Stimulated activated CD4-positive, alpha-beta T cell treated with anti-CD3 and anti-CD28 coated beads, TNF-alpha, amount 100 ng/mL, for 4 hours (primary cell): ENCODE measurements around the gene AGA.

Experiments
- DNase-seq, 3 experiments: peaks; one replicate each; pipeline ENCODE4 v3.0.0-alpha.2; 2020; ENCODE audit warnings: low read depth in 3 of 3

Gene AGA

DNA sequence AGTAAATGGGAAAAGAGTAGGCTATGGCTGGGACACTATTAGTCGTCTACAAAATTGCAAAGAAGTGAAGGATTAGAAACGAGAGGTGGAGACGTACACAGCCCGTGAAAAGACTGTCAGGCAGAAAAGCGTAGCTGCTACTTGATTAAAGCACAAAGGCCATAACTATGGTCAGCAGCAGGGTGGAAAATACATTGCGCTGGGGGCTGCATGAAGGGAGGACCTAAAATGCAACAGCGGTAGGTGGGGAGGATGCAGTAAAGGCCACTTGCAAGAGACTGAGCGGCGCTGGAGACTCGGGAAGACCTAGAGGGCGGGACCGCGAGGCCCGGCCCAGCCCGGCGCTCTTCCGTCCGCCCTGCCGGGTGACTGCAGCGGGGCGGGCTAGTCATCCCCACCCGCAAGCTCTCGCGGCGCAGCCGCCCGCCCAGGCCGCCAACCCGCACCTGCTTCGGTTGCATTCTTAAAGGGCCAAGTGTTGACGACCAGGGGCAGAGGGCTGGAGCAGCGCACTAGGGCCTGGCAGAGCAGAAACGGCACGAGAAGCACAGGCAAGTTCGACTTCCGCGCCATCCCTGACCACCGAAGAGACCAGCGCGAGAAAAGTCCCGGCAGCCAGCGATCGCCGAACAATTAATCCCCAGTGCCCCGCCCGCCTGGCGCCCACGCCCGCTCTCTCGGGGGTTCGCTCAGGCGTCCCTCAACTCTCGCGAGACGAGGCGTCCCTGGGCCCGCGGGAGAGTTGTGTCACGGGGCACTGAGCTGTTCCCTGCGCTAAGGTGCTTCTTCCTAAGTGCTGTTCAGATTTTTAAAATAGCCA is at the start of gene AGA:
AGA (minus strand) TSS at position 635 of the 820 bp plus-strand sequence; CDS start at position 573, 62 bp downstream.
- DNase-seq, result peak; percentile 92 to 96 (median 95)

DNA sequence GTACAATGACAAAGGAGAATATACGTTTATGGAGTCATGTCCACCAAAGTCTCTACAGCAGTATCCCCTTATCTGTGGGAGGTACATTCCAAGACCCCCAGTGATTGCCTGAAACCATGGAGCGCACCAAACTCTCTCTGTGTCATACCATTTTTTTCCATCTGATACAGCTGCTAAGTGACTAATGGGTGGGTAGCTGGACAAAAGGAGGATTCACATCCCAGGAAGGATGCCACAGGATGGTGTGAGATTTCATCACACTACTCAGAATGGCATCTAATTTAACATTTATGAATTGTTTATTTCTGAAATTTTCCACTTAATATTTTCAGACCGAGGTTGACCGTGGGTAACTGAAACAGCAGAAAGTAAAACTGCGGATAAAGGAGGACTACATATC is 49.8 kb upstream of the AGA start:
- no peak for DNase-seq

- DNase-seq, result no peak
These were observed 48.5 kb upstream of the AGA start for GRCh38 chr4:177490769-177491168.

DNA sequence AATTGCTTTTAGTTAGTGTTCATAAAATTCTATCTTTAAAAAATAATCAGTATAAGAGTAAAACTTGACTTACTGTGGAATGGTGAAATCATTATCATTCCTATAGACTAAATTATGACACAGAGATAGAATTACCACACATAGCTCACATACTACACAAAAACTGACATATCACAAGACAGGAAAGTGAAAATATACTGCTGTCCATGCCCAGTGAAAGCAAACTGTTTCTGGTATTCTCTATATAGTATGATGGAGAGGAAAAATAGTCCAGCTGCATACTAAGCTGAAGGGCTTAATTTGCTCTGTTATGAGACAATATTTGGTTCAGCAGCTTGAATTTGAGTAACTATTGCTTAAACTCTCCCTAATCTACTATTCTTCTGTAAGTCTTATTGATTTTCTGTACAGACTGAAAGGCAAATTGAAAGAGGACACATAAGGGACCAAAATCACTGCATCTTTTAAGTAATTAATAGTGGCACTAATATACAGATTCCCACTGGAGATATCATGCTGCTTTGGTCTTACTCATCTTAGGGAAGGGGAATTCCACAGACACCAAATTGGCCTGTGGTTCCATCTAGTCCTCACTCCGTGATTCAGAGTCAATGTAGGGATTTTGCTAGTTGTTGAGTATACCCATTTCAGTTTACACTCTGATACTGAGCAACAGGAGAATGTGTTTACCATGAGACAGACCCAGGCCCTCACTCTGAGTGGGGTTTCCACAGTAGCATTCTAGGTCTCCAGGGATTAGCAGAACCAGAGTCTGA is 47.4 kb upstream of the AGA start:
- DNase-seq, result no peak

DNA sequence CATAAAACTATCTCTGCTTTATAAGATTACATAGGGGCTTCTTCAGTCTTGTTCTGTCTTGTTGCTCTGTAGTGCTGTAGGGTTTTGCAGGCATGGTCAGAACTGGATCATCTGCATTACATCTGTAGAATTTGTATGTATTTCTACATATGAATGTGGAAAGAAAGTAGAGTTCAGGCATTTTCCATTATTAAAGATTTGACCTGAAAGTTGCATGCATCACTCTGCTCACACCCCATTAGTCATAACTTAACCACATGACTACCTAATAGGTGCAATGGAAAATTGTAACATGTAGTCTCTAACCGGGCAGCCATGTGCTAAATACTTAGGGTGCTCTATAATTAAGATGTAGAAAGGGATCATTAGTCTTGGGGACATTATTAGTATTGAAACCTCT is 45.7 kb upstream of the AGA start:
- no peak for DNase-seq

GRCh38 chr4:177485528-177485927 is 43.3 kb upstream of the AGA start:
- no peak for DNase-seq

DNA sequence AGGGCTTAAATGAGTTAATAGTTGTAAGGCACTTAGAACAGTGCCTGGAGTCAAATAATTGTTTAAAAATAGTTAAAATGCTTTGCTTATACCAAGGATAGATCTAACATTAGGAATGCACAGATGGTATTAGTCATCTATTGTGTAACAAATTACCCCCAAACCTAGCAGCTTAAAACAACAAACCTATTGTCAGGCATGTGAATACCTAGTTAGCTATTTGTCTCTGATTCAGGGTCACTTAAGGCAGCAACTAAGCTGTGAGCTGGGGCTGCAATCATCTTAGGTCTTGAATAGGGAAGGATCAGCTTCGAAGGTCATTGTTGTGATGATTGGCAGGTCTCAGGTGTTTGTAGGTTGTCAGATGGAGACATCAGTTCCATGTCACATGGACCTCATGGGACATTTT is 42.4 kb upstream of the AGA start:
- DNase-seq, result no peak

- no peak for DNase-seq
These were observed 41.5 kb upstream of the AGA start for GRCh38 chr4:177483760-177484159.

- DNase-seq, result no peak
These were observed 41.0 kb upstream of the AGA start for GRCh38 chr4:177483271-177483670.

- DNase-seq, result no peak
These were observed 40.1 kb upstream of the AGA start for GRCh38 chr4:177482367-177482766.

GRCh38 chr4:177480795-177481194 is 38.6 kb upstream of the AGA start:
- no peak for DNase-seq

GRCh38 chr4:177479063-177479462 is 36.8 kb upstream of the AGA start:
- no peak for DNase-seq

DNA sequence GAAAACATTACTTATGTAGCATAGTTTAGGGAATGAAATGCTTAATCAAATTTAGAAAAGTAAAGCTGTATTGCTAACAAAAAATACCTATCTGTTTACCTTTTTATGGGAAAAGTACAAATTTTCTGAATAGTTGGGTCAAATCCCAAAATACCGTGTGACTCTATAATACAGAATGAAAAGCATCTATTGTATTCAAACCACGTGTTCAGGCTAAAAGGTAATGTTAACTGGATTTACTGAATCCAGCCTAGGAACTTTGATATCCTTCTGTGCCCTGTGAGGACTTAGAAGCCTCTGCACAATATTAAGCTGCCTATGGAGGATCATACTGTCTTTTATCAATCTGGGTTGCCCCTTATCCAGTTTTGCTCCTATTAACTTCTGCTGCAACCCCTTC is 36.3 kb upstream of the AGA start:
- DNase-seq, result no peak

- no peak for DNase-seq
These were observed 31.8 kb upstream of the AGA start for GRCh38 chr4:177473991-177474390.

GRCh38 chr4:177464026-177464425 is 21.8 kb upstream of the AGA start:
- no peak for DNase-seq

GRCh38 chr4:177461606-177462005 is 19.4 kb upstream of the AGA start:
- no peak for DNase-seq

DNA sequence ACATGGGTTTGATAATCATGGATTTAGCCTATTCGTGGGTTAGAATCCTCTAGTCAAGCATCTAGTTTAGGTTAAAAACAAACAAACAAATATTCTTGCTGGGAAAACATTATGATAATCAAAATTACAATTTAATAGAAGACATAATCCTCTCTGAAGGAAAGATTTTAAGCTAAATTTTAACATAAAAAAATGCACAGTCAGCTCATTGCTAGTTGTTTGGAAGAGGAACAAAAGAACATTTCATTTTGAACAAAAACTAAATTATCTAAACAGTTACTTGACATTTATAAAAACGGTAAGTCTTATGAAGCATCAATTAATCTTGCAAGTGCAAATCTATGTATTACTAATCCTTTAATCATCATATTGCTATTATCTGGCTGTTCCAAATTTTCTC is 18.2 kb upstream of the AGA start:
- DNase-seq, result no peak

GRCh38 chr4:177455561-177455970 is 13.3 kb upstream of the AGA start:
- no peak for DNase-seq

DNA sequence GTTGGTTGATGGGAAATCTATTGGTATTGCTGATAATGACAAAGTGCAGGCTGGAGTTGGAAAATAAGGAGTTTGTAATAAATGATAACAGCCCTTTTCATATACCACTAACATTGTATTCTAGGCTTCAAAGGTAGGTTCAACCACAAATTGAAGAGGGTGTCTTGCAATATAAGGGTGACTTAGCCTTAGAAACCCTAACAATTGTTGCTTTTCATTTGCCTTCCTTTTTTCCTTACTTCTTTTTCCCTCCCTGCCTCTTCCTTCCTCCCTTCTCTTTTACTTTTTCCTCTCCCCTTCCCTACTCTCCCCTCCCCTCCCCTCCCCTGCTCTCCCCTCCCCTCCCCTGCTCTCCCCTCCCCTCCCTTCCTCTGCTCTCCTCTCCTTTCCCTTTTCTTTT is 10.9 kb upstream of the AGA start:
- DNase-seq, result no peak

GRCh38 chr4:177451108-177451500 is 8.9 kb upstream of the AGA start:
- no peak for DNase-seq

- no peak for DNase-seq
These were observed 8.3 kb upstream of the AGA start for GRCh38 chr4:177450426-177451107.

GRCh38 chr4:177448850-177449249 is 6.6 kb upstream of the AGA start:
- DNase-seq, result no peak
